NCI-H128 (cell line): ENCODE data around the gene MRPS11.
"Not testable (repeated sequence)": the region's sequence is repeated elsewhere in the genome, so short reads cannot be mapped to it uniquely, and the experiment has no call there.

ENCODE experiments used
- DNase-seq: peaks from one replicate; lab custom pipeline; 2025; ENCODE audit not compliant: unreplicated experiment; lab: John Stamatoyannopoulos, UW

MRPS11 gene

DNA sequence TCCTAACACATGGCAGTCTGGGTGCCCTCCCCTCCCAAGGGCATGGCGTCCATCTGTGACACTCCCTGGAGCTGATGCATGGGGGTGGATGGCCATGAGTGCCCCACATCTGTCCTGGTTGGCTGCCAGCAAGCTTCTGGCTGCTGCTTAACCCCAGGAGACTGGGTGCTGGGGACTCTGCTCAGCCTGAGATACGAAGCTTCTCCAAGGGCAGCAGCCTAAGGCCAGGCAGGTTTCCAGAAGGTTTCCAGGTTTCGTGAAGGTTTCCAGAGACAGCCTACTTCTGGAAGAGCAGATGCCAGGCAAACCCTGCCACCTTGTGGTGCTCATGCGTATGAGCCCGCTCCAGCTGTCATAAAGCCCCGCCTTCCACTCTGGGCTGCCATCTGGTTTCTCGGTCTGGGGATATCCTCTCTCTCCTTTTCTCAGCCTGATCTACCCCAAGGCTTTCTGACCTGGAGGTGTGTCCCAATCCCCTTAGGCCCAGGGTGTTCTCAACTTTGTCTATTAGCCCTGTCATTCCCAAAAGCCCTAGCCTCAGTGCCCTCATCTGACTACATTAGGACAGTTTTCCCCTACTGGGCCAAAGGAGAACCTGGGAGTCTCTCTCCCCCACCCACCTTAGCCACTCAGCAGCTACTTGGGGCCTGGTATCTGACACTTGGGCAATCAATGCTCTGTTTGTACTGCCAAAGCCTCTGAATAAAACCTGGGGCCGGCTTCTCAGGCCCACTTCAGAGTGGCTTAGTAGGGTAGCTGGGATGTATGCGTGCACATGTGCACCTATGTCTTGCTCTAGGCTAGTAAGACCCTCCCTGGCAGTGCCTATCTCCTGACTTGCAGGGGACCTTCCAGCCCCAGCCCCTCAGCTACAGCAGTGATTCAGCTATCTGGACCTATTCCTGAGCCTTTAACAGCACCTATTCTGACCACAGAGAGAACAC lies 12.4 kb upstream of the MRPS11 start:
- no peak for DNase-seq

DNA sequence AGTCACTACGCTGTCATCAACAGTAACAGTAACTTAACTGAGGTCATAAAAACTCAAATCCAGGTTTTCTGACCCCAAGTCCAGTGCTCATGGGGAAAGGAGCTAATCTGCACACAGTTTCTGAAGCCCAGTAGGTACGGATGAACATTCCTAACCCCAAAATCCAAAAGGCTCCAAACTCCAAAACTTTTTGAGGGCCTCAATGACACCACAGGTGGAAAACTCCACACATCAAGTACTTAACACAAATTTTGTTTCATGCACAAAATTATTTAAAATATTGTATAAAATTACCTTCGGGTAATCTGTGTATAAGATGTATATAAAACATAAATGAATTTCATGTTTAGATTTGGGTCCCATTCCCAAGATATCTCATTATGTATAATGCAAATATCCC lies 10.8 kb upstream of the MRPS11 start:
- no peak for DNase-seq

DNA sequence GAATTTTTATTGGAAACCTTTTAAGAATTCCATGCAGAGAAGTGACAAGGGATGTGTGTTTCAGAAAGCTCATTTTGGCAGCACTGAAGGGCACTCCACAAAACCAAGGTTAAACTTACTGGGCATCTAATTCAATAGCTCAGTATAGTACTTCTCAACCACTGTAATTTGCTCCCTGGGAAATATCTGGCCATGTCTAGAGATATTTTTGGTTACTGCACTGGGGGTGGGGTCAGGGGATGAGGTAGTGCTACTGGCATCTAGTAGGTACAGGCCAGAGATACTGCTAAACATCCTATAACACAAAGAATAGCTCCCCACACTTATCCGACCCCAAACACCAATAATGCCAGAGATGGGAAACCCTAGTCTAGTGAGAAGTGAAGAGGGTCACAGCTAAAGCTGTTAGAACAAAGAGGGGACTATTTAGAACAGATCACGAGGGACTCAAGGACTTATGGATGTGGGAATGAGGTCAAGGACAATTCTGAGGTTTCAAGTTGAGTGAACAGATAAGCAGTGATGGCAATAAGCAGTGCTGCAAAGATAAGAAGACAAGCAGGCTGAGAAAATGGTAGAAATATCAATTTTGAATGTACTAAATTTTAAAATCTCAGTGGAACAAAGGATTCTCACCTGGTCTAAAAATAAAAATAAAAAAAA lies 3.5 kb upstream of the MRPS11 start:
- no peak for DNase-seq

DNA sequence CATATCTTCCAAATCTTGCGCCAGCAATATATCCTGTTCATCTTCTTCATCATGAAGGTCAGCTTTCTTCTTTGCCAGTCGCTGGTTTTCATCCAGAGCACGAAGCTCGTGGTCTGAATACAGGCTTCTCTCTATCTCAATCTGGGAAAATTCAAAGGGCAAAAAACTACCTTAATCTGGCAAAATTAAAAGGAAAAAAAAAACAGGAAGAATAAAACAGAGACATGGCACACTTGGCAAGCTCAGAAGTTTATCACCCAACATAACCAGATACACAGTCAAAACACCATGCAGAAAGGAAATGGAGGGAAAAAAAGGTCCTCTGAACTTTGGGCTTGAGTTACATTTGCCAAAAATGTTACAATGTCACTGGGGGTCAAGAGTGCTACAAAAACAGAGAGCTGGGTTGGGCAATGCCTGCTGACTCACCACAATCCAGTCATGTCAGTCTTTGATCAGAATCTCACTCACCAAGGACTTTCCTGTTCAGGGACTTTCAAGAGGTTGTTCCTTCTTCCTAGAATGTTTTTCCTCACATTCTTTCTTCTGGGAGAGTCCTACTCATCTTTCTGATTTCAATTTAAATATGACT lies 1.8 kb upstream of the MRPS11 start:
- DNase-seq: no peak

DNA sequence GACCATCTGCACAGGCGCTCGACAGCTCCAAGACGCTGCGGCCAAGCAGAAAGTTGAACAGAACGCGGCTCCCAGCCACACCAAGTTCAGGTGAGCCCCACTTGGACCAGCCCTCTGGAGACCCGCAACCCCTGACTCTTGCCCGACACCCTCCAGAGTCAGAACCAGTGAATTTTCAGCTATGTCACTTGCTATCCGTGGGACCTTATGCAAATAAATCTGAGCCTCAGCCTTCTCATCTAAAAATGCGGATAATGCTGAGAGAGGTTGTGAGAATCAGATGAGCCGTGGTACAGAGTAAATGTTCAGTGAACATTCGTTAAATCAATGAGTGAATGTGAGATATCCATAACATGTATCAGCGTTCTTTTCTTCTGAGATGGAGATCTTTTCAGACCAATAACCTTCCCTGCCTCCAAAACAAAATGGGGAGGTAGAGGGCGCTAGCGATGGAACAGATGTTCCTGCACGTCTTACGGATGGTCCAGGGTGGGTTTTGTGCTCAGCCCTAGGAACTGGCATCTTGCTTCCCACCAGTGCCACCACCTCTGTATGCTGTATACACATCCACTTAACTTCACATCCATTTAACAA lies 524 bp downstream of the MRPS11 start:
- no peak for DNase-seq

DNA sequence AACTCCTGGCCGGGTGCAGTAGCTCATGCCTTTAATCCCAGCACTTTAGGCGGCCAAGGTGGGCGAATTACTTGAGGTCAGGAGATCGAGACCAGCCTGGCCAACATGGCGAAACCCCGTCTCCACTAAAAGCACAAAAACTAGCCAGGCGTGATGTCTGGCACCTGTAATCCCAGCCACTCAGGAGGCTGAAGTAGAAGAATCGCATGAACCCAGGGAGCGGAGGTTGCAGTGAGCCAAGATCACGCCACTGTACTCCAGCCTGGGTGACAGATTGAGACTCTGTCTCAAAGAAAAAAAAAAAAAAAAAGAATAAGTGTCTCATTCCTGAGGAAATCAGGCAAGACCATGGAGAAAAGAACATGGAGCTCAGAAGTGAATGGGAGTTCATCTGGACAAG lies 1.2 kb downstream of the MRPS11 start:
- DNase-seq: not testable (repeated sequence)

DNA sequence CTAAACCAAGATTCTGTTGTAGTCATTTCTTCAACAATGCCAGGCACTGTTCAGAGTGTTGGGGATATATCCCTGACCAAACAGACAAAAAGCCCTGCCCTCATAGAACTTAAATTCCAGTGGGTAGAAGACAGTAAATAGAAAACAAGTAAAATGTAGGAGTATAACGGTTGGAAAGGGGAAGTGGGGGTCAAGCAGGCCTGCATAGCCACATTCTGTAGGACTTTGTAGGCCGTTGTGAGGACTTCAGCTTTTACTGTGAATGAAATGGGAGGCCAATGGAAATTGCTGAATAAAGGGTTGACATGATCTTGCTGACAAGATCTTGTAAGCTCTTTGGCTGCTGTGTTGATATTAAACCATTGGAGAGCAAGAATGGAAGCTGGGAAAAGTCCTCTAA lies 1.8 kb downstream of the MRPS11 start:
- DNase-seq: no peak

DNA sequence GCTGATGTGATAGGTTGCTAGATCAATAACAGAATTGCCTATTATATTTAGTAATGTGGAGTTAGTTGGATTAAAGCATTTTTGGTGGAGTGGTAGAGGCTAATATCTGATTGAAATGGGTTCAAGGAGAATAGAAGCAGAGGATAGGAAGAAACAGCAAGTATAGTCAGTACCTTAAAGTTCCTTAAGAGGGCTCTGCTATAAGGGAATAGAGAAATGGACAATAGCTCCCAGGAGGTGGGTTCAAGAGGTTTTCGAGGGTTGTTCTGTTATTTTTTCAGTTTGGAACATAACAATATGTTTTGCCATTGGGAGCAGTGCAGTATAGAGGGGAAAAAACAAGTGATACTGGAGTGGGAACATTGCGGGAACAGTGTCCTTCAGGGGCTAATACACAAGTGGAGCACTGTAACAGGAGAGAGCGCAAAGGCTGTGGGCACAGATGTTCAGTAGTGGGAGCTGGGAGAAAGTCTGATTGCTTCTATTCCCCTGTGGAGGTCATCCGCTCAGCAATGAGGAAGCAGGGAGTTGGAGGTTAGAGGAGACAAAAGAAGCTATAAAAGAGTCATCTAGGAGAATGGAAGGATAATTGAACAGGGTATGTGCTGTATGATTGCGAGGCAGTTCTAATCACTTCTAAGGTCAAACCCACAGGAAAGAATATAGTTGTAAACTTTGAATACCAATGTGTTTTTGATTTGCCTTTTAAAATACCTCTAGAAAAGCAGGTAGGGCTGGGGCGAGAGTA lies 3.3 kb downstream of the MRPS11 start:
- DNase-seq: no peak

DNA sequence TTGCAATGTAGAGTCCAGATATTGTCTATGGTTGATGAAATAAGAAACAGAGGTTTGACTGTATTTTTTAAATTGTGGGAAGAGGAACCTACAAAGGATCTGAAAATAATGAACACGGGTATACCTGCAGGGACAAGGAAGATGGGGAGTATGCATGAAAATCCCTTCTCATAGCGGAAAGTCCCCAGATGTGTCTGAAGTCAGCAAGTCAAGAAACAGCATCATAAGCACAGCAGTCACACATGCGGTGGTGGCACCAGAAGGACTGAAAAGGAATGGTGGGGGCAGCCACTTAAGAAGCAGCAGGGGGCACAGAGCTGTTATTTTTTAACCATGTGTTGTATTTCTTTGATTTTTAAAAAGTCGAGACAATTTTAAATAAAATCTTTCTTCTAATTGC lies 4.7 kb downstream of the MRPS11 start:
- DNase-seq: no peak

DNA sequence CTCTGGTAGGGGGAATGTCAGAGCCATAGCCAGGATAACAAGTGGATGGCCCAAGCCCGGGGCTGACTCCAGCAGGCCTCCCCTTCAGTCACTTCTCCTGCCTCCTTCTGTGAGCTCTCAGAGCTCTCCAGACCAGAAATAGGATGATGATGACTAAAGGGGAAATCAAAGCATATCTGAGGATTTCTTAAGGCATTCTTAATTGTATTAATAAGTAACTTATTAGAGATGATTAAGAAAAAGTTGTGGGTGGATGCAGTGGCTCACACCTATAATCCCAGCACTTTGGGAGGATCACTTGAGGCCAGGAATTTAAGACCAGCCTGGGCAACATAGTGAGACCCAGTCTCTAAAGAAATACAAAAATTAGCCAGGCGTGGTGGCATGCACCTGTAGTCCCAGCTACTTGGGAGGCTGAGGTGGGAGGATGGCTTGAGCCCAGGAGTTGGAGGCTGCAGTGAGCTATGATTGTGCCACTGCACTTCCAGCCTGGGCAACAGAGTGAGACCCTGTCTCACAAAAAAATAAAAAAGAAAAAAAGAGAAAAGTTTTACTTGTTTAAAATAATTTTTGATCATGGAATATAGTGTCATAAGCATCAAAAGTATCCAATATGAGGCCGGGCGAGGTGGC lies 6.3 kb downstream of the MRPS11 start:
- DNase-seq: not testable (repeated sequence)

DNA sequence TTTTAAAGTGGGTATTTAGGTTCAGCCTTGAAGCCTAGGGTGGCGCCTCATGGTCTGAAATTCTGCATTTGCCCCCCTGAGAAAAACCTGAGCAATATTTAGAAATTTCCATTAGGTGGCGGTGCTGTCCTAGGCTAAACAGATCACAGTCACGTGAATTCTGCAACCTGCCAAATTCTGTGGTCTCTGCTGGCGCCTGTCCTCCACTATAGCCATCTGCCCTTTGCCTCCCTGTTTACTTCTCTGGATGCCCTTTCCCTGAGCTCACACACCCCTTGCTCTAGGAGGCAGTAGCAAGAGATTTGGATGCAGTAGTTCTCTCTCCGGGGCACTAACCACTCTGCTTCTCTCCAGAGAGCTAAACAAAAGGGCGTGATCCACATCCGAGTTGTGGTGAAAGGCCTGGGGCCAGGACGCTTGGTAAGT lies 9.1 kb downstream of the MRPS11 start:
- no peak for DNase-seq

DNA sequence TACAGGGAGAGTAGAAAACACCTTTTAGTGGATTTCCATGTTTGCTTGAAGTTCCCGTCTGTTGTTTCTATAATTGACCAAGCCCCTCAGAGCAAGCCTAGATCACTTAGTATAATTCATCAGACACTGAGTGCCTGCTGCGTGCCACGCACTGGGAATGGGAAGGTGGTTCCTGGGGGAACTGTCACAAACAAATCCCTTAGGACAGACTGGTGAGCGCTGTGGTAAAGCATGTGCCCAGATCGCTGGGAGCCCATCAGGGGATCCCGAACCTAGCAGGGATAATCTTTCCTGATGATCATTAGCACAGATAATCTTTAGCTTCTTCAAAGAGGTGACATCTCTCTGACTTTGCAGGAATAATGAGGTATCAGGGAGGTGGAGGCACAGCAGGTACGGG lies 9.6 kb downstream of the MRPS11 start:
- no peak for DNase-seq

DNA sequence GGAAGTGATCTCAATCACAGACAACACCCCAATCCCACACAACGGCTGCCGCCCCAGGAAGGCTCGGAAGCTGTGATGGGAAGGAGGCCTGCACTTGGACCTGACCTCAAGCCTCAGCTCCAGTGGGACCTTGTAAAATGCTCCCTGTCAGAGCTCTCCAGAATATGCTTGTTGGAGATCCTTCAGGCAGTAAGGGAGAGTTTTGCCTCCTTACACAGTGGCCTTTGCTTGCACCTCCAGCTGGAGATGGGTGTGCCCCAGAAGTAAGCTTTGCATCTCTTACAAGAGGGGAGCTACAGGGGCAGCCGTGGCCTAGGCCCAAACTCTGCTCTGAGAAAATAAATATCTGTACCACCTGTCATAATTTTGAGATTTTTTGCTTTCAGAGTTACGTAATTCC lies 10.4 kb downstream of the MRPS11 start:
- no peak for DNase-seq

DNA sequence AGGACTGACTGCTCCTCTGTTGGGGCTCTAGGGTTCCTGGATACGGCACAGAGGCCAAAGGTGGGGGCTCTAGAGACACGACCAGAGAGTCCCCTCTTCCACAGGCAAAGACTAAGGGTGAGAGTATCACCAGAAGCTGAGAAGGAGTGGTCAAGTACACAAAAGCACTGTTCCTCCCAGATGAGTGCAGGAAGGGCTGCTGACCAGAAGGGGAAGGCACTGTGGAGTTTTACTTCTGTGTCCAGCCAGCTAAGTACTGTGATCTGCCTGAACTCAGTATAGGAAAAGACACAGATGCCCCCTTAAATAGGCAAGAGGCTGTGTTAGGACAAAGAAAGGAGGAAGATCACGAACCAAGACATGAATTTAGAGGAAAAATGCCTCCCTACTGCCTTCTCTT lies 11.7 kb downstream of the MRPS11 start:
- DNase-seq: no peak

DNA sequence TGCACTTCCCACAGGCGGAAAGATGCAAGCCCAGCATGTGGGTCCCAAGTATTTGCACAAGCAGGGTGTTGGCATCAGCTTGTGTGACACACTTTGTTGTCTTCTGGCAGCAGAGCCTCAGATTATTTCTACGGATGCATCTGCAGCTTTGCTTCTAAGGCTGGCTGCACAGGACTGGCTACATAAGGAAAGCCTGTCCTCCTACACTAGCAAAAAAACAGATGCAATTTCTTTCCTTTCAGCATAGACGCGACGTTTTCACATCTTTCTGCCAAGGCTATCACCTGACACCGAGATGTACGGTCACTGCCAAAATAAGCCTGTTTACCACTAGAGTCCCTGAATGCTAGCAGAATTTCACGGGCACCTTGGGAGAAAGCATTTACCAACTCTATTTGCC lies 13.5 kb downstream of the MRPS11 start:
- DNase-seq: no peak

DNA sequence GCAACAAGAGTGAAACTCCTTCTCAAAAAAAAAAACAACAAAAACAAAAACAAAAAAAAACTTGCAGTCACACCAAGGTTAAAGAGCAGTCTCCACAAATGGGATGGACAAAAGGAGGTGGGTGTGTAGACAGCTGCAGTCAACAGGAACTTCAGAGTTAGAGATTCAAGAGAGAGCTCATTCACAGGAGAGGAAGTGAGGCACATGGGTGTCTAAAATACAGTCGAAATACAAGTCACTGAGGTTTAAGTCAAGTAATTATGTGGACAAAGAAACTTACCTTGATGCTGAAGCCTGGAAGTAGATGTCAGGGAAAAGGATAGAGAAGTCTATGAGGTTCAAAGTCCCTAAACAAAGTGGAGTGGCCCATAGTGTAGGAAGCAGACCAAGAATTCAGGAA lies 14.8 kb downstream of the MRPS11 start:
- no peak for DNase-seq

DNA sequence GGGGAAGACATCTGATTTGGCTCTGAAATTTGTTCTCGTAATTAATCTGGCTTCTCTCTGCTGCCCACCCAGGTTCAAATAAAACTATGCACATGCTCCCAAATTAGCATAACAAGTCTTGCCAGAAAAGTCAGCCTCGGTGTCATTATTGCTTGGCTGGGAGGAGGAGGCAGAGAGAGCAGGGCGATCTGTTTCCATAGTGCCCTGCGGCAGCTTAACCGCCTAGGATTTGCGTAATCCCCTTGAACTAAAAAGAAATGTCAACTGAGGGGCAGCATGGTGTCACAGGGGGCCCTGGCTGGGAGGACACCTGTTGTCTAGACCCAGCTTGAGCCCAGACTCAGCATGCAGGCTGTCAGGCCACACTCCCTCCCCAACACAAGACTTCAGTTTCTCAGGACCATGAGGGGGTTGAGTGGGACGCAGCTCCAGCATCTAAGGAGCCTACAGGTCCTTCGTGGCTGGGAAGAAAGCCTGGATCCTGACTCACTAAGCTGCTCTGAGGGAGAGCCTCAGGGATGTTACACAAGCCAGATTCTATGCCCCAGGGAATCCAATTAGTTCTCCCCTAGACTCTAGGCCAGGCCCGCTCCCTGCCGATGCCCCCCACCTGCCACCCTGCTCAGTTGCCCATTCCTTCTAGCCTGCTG lies 17.3 kb downstream of the MRPS11 start:
- no peak for DNase-seq

DNA sequence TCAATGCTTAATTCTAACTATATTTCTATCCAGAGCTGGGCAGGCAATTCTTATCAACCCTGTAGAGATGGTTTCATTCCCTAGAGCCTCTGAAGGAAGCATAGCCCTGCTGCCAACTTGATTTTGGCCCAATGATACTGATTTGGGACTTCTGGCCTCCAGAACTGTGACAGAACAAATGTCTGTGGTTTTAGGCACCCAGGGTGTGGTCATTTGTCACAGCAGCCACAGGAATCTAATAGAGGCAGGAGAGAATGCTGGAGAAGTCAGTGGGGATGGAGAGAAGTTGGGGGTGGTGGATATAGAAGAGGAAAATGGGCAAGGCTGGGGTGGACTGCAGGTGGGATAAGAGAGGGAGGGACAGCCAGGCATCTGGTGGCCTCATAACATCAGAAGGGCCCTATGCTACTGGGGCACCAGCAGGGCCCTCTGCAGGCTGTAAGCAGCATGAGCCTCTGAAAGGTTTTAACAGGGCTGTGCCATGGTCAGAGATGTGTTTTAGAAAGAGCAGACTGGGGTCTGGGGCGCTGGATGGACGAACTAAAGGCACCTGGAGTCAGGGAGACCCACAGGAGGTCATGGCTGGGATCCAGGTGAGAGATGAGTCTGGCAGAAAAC lies 19.8 kb downstream of the MRPS11 start:
- DNase-seq: no peak

DNA sequence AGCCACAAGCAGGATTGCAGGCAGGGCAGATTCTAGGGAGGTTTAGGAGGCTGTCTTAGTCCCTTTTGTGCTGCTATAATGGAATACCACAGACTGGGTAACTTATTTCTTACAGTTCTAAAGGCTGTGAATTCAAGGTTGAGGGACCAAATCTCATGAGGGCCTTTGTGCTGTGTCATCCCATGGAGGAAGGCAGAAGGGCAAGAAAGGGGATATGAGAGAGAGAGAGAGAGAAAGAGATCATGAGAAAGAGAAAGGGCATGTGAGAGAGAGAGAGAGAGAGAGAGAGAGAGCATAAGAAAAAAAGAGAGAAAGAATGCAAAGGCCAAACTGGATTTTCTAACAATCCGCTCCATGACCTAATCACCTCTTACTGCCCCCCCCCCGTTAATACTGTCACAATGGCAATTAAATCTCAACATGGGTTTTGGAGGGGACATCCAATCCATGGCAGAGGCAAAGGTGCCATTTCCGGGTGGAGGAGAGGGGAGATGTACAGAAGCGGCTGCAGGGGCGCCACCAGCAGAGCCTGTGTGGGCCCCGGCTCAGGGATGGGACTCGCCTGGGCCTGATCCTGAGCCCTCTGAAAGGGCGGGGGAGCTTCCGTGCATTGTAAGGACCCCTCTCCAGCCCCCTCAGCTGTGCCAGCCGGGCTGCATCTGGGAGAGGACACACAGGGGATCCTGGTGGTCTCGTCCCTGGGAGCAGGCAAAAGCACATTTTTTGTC lies 20.5 kb downstream of the MRPS11 start:
- no peak for DNase-seq
